Measurements from ENCODE around the gene GRID1.

- TF ChIP-seq POLR2AphosphoS5 (IDR thresholded peaks at IDR 0.05; ENCODE audit: low read depth, low read length) (no peak), TAF1 (IDR thresholded peaks at IDR 0.05; ENCODE audit: low read depth, low read length) (no peak), POLR2A (IDR thresholded peaks at IDR 0.05; ENCODE audit: low read depth, low read length) (no peak), SPI1 (IDR thresholded peaks at IDR 0.05; ENCODE audit: low read depth, low read length) (no peak), POU2F2 (IDR thresholded peaks at IDR 0.05; ENCODE audit: low read depth, low read length) (no peak)
Observed at GRCh38 chr10:85764108-85764507, 602.5 kb downstream of the GRID1 start.

Measured in GM12891 (cell line).